PC-9 (cell line): Measurements from ENCODE around the gene RRBP1.

Experiments
- EZH2 ChIP-seq: fragments of 200-600 bp; sonication (generic); IDR thresholded peaks from 2 replicates; pipeline ENCODE4 v1.8.0; 2017; ENCODE audit warnings: antibody characterized with exemption, low read depth
- TF ChIP-seq, protein P1 (sequence below): fragments of 200-600 bp; sonication (generic); conservative IDR thresholded peaks from 2 replicates; pipeline ENCODE4 v1.6.1; 2017; ENCODE audit warnings: mixed run types, antibody characterized with exemption, mild to moderate bottlenecking, moderate library complexity

DNA sequence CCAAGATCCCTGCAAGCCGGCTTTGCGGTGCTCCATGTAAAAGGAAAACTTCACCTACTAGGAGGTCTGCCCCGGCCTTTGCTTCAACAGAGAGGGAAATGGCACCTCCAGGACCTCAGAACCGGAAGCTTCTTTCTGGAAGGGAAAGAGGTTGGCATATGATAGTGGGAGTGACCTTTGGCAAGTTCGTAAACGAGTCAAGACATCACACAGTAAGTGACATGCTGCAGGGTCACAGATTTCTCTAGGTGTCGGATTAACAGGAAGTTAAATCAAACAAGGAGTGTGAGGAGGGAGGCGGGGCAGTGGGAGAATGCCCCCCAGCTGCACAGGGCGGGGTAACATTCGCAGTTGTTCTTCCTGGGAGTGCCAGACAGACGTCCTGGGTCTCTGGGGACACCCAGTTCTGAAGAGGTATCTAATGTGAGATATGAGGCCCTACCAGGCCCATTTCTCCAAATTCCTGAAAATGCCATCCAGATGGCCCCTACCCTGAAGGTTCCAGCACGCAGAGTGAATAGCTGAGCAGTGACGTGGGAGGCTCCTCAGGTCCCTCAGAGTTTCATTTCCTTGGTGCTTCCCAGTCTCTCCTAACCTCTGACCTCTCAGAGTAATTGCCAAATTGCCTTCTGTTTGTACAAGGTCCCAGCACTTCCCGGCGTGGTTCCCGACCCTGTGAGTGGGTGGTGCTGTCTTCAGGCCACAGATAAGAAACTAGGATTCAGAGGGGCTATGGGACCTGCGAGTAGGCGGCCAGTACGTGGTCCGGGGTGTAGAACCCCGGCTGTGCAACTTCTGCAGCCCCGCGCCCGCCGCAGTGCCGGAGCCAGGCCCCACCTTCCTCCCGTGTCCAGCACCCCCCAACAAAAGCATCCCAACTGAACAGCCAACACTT lies 1.9 kb downstream of the RRBP1 start:
- TF ChIP-seq, protein P1, sequence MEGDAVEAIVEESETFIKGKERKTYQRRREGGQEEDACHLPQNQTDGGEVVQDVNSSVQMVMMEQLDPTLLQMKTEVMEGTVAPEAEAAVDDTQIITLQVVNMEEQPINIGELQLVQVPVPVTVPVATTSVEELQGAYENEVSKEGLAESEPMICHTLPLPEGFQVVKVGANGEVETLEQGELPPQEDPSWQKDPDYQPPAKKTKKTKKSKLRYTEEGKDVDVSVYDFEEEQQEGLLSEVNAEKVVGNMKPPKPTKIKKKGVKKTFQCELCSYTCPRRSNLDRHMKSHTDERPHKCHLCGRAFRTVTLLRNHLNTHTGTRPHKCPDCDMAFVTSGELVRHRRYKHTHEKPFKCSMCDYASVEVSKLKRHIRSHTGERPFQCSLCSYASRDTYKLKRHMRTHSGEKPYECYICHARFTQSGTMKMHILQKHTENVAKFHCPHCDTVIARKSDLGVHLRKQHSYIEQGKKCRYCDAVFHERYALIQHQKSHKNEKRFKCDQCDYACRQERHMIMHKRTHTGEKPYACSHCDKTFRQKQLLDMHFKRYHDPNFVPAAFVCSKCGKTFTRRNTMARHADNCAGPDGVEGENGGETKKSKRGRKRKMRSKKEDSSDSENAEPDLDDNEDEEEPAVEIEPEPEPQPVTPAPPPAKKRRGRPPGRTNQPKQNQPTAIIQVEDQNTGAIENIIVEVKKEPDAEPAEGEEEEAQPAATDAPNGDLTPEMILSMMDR = no peak
- no peak for TF ChIP-seq EZH2
